HepG2 (cell line): Measurements from ENCODE around the gene CAPN10.

Experiments used
- CREB1 ChIP-seq, 2 experiments: fragments of 450-650 bp in 1 of 2; IDR thresholded peaks; 2 replicates each; pipeline ENCODE4 v1.6.1; 2016 to 2017; ENCODE audit warnings: control low read depth in 1 of 2, mild to moderate bottlenecking in 1 of 2, missing compliant biosample characterization in 1 of 2, missing genetic modification characterization in 1 of 2
- EZH2 ChIP-seq: conservative IDR thresholded peaks from 2 replicates; pipeline ENCODE4 v1.6.1; 2012; ENCODE audit warnings: mild to moderate bottlenecking, low read depth, low read length, moderate library complexity
- HMG20A ChIP-seq: IDR thresholded peaks from 2 replicates; pipeline ENCODE4 v1.6.1; 2016; ENCODE audit warnings: borderline replicate concordance
- MBD4 ChIP-seq: IDR thresholded peaks from 2 replicates; pipeline ENCODE4 v1.6.1; 2012; ENCODE audit warnings: low read length, inconsistent platforms, borderline replicate concordance
- POLR2A ChIP-seq, 2 experiments: IDR thresholded peaks; 2 replicates each; pipeline ENCODE4 v1.6.1; 2011; ENCODE audit warnings: low read depth in 2 of 2, low read length in 2 of 2, mild to moderate bottlenecking in 1 of 2, moderate library complexity in 1 of 2; ENCODE audit not compliant: insufficient read depth in 1 of 2
- RBAK ChIP-seq: sonication (generic); formaldehyde crosslinking; IDR thresholded peaks from 2 replicates; pipeline ENCODE4 v1.5.1; 2020; ENCODE audit warnings: mild to moderate bottlenecking, missing genetic modification reagents
- RXRA ChIP-seq: sonication (generic); formaldehyde crosslinking; IDR thresholded peaks from 2 replicates; pipeline ENCODE4 v1.5.1; 2020; ENCODE audit warnings: missing genetic modification reagents
- ZNF30 ChIP-seq: sonication (generic); formaldehyde crosslinking; IDR thresholded peaks from 2 replicates; pipeline ENCODE4 v1.5.0; 2020; ENCODE audit warnings: mild to moderate bottlenecking, missing genetic modification reagents
- ZNF354B ChIP-seq: sonication (generic); formaldehyde crosslinking; IDR thresholded peaks from 2 replicates; pipeline ENCODE4 v1.8.0; 2022; ENCODE audit warnings: mild to moderate bottlenecking, missing genetic modification reagents
- TF ChIP-seq, protein P1 (sequence below): sonication (generic); formaldehyde crosslinking; IDR thresholded peaks from 2 replicates; pipeline ENCODE4 v1.5.0; 2020; ENCODE audit warnings: mild to moderate bottlenecking, missing genetic modification reagents, moderate library complexity
- TF ChIP-seq, protein P2 (sequence below): sonication (generic); formaldehyde crosslinking; IDR thresholded peaks from 2 replicates; pipeline ENCODE4 v1.4.0; 2020; ENCODE audit warnings: missing genetic modification reagents
- TF ChIP-seq, protein P3 (sequence below): sonication (generic); formaldehyde crosslinking; IDR thresholded peaks from 2 replicates; pipeline ENCODE4 v1.4.0; 2020; ENCODE audit warnings: low read depth, mild to moderate bottlenecking, missing genetic modification reagents

DNA sequence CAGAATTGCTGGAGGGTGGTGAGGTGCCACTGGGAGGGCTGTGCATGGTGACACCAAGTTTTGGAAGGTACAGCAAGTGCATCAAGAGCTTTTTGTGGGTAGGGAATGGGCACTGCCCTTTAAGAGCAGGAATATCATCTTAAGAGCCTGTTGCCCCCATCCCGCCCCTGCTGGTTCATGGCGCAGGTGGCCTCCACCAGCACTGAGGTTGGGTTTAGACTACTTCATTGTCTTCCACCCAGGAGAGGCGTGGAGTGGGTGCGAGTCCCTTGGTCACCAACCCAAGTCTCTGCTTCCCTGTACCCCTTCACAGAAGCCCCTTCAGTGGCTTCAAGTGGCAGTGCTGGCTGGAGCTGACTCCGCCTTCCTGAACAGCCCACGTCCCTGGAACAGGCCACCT is 10.5 kb upstream of the CAPN10 start:
- TF ChIP-seq POLR2A (IDR thresholded peaks at IDR 0.05; ENCODE audit: insufficient read depth in 1 of 2, low read depth in 2 of 2, low read length in 2 of 2) = no peak
- no peak for TF ChIP-seq MBD4
- TF ChIP-seq, protein P1, sequence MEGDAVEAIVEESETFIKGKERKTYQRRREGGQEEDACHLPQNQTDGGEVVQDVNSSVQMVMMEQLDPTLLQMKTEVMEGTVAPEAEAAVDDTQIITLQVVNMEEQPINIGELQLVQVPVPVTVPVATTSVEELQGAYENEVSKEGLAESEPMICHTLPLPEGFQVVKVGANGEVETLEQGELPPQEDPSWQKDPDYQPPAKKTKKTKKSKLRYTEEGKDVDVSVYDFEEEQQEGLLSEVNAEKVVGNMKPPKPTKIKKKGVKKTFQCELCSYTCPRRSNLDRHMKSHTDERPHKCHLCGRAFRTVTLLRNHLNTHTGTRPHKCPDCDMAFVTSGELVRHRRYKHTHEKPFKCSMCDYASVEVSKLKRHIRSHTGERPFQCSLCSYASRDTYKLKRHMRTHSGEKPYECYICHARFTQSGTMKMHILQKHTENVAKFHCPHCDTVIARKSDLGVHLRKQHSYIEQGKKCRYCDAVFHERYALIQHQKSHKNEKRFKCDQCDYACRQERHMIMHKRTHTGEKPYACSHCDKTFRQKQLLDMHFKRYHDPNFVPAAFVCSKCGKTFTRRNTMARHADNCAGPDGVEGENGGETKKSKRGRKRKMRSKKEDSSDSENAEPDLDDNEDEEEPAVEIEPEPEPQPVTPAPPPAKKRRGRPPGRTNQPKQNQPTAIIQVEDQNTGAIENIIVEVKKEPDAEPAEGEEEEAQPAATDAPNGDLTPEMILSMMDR (CRISPR knock-in tag) = no peak
- TF ChIP-seq ZNF354B (CRISPR knock-in tag) = no peak
- no peak for TF ChIP-seq EZH2
- TF ChIP-seq RBAK (CRISPR knock-in tag) = no peak
- TF ChIP-seq RXRA (CRISPR knock-in tag) = no peak
- TF ChIP-seq CREB1 (IDR thresholded peaks at IDR 0.05) = no peak
- TF ChIP-seq CREB1 (CRISPR knock-in tag; IDR thresholded peaks at IDR 0.05) = no peak
- TF ChIP-seq, protein P2, sequence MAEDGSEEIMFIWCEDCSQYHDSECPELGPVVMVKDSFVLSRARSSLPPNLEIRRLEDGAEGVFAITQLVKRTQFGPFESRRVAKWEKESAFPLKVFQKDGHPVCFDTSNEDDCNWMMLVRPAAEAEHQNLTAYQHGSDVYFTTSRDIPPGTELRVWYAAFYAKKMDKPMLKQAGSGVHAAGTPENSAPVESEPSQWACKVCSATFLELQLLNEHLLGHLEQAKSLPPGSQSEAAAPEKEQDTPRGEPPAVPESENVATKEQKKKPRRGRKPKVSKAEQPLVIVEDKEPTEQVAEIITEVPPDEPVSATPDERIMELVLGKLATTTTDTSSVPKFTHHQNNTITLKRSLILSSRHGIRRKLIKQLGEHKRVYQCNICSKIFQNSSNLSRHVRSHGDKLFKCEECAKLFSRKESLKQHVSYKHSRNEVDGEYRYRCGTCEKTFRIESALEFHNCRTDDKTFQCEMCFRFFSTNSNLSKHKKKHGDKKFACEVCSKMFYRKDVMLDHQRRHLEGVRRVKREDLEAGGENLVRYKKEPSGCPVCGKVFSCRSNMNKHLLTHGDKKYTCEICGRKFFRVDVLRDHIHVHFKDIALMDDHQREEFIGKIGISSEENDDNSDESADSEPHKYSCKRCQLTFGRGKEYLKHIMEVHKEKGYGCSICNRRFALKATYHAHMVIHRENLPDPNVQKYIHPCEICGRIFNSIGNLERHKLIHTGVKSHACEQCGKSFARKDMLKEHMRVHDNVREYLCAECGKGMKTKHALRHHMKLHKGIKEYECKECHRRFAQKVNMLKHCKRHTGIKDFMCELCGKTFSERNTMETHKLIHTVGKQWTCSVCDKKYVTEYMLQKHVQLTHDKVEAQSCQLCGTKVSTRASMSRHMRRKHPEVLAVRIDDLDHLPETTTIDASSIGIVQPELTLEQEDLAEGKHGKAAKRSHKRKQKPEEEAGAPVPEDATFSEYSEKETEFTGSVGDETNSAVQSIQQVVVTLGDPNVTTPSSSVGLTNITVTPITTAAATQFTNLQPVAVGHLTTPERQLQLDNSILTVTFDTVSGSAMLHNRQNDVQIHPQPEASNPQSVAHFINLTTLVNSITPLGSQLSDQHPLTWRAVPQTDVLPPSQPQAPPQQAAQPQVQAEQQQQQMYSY (CRISPR knock-in tag) = no peak
- no peak for TF ChIP-seq HMG20A (CRISPR knock-in tag)
- TF ChIP-seq, protein P3, sequence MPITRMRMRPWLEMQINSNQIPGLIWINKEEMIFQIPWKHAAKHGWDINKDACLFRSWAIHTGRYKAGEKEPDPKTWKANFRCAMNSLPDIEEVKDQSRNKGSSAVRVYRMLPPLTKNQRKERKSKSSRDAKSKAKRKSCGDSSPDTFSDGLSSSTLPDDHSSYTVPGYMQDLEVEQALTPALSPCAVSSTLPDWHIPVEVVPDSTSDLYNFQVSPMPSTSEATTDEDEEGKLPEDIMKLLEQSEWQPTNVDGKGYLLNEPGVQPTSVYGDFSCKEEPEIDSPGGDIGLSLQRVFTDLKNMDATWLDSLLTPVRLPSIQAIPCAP (CRISPR knock-in tag) = no peak
- TF ChIP-seq ZNF30 (CRISPR knock-in tag) = no peak
